Amygdala (tissue), 56 donors: ENCODE measurements around the gene PSD2.

Source experiments
- DNase-seq, 56 donors: peaks; one replicate each; lab custom pipeline; 2025; lab: John Stamatoyannopoulos, UW

The PSD2 gene

GRCh38 chr5:139795074-139796001, at the start of gene PSD2:
PSD2 (plus strand) TSS chr5:139795808; CDS start chr5:139809441, 13,633 bp downstream.
- DNase-seq: peak in 38 of 56 donors; percentile 6 to 70 (median 38)

- peak in 15 of 56 donors; percentile 23 to 63 (median 48) for DNase-seq
Observed at GRCh38 chr5:139746691-139747582, 48.7 kb upstream of the PSD2 start.

- peak in 26 of 56 donors; percentile 28 to 88 (median 56) for DNase-seq
Observed at GRCh38 chr5:139747583-139748504, 47.8 kb upstream of the PSD2 start.

DNA sequence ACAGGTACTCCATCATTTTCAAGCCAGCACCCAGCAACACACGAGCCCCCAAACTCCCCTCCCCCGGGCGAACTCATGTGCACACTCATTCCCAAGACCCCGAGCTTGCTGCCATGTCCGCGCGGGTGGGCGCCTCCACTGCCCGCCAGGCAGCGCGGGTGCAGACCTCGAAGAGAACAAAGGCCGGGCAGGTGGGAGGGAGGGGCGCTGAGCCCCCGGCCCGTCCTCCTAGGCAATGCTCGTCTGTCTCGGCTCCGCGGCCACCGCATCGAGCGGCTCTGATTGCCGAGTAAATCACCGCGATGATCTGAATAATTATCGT, 47.1 kb upstream of the PSD2 start:
- no peak for DNase-seq

DNA sequence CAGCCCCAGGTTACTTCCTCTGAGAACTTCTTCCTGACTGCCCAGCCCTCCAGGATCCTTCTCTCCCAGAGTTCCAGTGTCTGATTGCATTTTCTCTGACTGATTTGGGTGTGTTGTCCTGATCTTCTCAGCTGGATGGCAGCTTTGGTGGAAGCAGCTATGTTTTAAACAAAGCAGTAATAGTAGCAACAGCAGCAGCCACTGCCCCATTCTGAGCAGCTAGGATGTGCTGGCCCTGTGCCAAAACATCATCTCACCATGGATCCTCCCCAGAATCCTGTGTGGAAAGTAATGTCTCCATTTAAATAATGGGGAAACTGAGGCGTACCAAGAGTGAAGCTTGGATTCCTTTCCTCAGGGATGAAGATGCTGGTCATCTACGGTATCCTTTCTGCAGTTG, 46.4 kb upstream of the PSD2 start:
- peak in 12 of 56 donors; percentile 8 to 64 (median 27) for DNase-seq

DNA sequence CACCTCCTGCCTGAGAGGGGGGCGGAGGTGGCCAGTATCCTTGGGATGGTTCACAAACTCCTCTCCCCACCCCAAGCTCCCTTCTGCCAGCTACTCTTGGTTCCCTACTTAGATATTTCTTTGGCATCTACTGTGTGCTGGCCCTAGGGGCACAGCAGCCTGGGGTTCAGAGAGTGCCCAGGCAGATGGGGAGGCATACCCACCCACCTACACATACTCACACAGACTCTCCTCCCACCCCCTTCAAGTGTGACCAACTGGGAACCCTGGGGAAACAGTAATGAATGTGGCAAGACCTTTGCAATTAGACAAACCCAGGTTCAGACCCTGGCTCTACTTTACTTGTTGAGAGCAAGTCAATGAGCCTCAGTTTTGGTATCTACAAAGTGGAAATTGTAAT, 44.4 kb upstream of the PSD2 start:
- DNase-seq: no peak

- DNase-seq: peak in 1 of 56 donors; percentile 44
Observed at GRCh38 chr5:139752506-139753473, 42.8 kb upstream of the PSD2 start.

DNA sequence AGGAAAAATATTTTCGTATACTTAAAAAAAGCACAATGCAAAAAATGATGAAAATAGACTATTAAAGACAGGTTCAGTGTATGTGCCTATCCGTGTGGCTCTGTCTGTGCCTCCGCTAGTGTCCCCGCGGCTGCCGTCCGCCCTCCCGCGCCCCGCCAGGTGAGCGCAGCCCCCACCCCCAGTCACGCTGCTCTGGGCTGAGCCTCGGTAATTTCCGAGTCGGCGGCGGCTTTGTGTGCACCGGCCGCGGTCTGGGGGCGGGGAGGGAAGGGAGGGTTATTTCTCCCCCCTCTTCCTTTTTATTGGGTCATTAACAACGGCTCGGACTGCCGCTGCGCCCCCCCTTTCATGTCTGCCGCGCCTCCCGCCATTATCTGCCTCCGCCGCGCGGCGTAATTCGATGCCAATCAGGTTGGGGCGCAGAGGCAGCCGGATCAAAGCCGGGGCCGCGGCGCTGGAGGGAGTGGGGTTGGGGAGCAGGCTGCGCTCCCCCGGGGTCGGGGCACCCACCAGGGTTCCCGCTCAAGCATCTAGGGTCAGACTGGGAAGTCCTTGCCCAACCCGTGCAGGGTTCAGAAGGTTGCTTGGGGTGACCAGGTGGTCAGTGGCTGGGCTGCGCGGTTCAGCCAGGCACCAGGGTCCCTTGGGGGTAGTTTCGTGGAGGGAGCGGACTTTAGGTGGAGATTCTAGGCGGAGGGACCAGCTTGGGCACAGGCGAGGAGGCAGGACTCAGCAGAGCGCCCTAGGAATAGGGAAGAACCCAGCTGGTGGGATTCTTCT, 39.5 kb upstream of the PSD2 start:
- peak in 4 of 56 donors; percentile 17 to 49 (median 30) for DNase-seq

DNA sequence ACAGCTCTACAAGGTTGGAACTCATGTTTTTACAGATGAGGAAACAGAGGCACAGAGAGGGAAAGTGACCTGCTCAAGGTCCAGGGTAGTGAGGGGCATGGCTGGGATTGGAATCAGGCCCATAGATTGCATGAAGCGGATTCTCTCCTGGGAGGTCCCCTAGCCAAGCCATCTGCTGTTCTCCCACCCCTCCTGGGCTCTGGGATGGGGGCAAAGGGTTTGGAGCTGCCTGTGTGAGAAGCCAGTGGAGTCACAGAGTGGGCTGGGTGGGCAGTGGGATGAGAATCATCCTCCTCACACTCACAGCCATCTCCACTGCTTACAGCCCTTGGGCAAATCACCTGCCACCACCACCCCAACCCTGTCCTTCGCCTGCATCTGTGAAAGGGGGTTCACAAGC, 38.6 kb upstream of the PSD2 start:
- DNase-seq: no peak

- no peak for DNase-seq
Observed at GRCh38 chr5:139757727-139758509, 37.7 kb upstream of the PSD2 start.

DNA sequence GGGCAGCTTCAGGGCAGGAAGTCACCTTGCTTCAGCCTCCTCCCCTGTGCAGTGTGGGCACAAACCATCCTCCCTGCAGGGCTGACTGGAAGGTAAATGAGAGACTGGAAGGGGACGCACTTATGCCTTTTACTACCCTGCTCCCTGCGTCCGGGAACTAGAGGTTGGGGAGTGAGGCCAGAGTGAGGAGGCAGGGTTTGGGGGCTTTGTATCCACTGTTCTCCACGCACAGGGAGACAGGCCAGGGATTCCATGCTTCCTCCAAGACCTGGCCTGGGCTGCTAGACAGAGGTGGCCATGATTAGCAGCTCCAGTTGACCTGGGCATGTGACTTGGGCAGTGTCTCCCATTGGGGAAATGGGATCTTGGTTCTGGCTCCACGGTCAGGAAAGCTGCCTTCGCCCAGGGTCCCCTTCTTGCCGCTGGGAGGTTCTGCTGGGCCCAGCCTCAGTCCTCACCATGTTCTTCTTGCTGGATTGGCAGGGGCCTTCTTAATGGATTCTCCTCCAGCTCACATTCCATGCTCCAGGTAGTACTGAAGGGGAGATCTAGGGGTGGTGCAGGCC, 37.0 kb upstream of the PSD2 start:
- DNase-seq: no peak

GRCh38 chr5:139759219-139759721, 36.3 kb upstream of the PSD2 start:
- DNase-seq: peak in 7 of 56 donors; percentile 20 to 59 (median 30)

- DNase-seq: peak in 3 of 56 donors; percentile 8 to 31 (median 26)
Observed at GRCh38 chr5:139760066-139761056, 35.2 kb upstream of the PSD2 start.

DNA sequence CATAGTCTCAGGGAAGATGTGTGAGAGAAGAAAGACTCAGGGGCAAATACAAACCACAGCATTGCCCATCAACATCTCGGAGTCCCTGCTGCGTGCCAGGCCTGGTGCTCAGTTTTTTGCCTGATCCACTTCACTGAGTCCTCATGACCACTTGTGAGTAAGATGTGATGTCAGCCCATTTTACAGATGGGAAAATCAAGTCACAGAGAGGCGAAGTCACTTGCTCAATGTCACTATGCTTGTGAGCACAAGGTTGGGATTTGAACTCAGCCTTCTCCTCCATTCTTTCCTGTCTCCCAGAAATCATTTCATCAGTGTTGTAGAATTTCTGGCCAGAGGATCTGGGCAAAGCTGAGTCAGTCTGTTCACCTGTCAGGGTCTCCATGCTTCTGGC, 34.6 kb upstream of the PSD2 start:
- no peak for DNase-seq

DNA sequence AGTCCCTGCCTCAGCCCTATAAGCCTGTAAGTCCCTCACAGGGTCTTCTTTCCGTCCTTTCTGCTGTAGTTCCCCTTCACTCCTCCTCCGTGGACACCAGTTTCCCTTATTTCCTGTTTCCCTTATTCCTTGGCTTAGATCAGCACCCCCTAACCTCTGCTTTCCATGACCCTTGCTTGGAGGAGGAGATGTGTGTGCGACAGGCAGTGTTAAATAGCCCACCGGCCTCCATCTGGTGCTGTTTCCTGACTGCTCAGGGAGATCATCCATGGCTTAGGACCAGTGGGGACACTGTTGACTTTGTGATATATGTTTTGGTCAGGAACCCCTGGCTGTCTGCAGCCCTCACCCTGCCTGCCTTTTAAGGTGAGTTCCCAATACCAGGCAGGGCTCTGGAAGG, 34.1 kb upstream of the PSD2 start:
- DNase-seq: no peak
